ENCODE measurements around the gene DEGS2.

GRCh38 chr14:100127853-100128455 is 31.5 kb downstream of the DEGS2 start:
- TF ChIP-seq CTCF (conservative IDR thresholded peaks at IDR 0.05; ENCODE audit: low read length): no peak
- no peak for TF ChIP-seq EZH2phosphoT487 (IDR thresholded peaks at IDR 0.05; ENCODE audit: borderline replicate concordance)
